Heart left ventricle (tissue), 13 donors: ENCODE measurements around the gene TPST1.

ENCODE experiments used
- POLR2A ChIP-seq, 2 donors: fragments of 450-650 bp; IDR thresholded peaks; one replicate each; pipeline ENCODE4 v1.6.1; 2017; ENCODE audit warnings: antibody characterized with exemption in 2 of 2, mild to moderate bottlenecking in 2 of 2, moderate library complexity in 2 of 2
- TF ChIP-seq, protein P1 (sequence below), 12 donors: fragments of 200-600 bp; sonication (generic) in 4 of 12; IDR thresholded peaks; one replicate each; pipeline versions ENCODE4 v1.5.0 to v1.8.0; 2018 to 2022; ENCODE audit warnings: antibody characterized with exemption in 12 of 12, mild to moderate bottlenecking in 5 of 12
- donor health status: ischemic (EF 13 %, LVEDD 7.1; RV severe dilation, severe dysfunction).
- donor health status: DM: no; HTN: yes; CAD: no.
- donor health status: DM: no; HTN: no; CAD: no.
- donor health status: ischemic (EF 25% LVEDD 6.9; RV normal size, moderate dysfunction).
- donor health status: ischemic (EF 25% LVEDD 5.7; RV mildly dilated, moderate dysfunction).
- donor health status: ischemic (EF 35%, LVEDD 5.7; RV mildly dilated, moderate dysfunction).
- donor health status: nonischemic (EF 11% LVEDD 7.7; RV severe dilation, severe dysfunction).
- donor health status: DM: yes; HTN: yes; CAD: no.
- donor health status: PGD.
- donor health status: ischemic (EF 29% LVEDD 5.4; RV normal size, mild dysfunction).
- donor health status: nonischemic (EF 23%, LVEDD 6.1; RV moderate dilation, normal function).

DNA sequence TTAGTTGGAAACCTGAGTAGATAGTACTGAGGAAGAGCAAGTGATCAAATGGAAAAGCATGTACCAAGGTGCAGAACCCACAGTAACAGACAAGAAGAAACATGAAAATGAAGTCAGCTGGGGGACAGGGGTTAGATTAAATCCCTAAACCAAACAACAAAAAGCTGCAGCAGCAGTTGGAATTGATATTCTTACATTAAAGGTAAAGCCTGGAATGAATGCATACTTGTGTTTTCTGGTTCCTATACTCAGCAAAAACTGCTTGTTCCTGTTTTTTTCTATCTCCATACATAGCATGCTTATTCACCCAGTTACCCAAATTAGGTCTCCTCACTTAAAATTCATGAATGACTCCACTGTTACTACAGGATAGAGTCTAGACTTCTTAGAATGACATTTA, 92.4 kb downstream of the TPST1 start:
- TF ChIP-seq, protein P1, sequence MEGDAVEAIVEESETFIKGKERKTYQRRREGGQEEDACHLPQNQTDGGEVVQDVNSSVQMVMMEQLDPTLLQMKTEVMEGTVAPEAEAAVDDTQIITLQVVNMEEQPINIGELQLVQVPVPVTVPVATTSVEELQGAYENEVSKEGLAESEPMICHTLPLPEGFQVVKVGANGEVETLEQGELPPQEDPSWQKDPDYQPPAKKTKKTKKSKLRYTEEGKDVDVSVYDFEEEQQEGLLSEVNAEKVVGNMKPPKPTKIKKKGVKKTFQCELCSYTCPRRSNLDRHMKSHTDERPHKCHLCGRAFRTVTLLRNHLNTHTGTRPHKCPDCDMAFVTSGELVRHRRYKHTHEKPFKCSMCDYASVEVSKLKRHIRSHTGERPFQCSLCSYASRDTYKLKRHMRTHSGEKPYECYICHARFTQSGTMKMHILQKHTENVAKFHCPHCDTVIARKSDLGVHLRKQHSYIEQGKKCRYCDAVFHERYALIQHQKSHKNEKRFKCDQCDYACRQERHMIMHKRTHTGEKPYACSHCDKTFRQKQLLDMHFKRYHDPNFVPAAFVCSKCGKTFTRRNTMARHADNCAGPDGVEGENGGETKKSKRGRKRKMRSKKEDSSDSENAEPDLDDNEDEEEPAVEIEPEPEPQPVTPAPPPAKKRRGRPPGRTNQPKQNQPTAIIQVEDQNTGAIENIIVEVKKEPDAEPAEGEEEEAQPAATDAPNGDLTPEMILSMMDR (IDR thresholded peaks at IDR 0.05): no peak
- no peak for TF ChIP-seq POLR2A (IDR thresholded peaks at IDR 0.05)
